NCI-H146 treated with DMSO at 0.1 percent for 48 hours (cell line): ENCODE data around the gene FAM222B.
"Not testable (repeated sequence)": the region's sequence is repeated elsewhere in the genome, so short reads cannot be mapped to it uniquely, and the experiment has no call there.

Experiments
- DNase-seq: peaks from one replicate; lab custom pipeline; 2025; ENCODE audit not compliant: unreplicated experiment; lab: John Stamatoyannopoulos, UW

FAM222B gene

DNA sequence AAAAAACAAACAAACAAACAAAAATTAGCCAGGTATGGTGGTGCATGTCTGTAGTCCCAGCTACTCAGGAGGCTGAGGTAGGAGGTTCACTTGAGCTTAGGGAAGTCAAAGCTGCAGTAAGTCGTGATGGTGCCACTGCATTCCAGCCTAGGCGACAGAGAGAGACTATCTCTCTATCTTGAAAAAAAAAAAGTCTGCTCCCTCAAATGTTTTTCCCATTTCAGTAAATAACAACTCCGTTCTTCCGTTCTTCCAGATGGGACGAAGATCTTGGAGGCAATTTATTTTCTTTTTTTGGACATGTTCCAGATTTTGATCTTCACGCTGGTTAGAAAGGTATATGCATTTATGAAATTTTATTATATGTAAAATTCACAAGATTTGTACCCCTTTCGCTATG is 31.2 kb upstream of the FAM222B start:
- no peak for DNase-seq

DNA sequence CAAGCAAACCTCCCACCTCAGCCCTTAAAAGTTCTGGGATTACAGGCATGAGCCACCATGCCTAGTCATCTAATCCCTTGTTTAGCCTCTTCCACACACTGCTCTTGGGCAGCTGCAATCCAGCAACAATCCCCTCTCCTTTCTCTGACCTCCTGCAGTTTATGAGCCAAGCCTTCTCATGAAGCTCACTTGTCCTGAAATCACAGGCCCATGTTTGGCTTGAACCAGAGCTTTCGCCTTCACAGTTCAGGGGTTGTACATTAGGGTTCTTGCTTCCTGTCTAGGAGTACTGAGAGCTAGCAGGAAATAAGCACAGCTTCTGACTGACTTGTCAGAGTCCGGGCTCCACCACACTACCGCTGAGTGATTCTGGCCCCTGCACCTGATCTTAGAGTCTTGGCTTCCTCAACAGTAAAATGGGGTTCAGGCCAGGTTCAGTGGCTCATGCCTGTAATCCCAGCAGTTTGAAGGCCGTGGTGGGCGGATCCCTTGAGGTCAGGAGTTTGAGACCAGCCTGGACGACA is 28.5 kb upstream of the FAM222B start:
- DNase-seq, result no peak

DNA sequence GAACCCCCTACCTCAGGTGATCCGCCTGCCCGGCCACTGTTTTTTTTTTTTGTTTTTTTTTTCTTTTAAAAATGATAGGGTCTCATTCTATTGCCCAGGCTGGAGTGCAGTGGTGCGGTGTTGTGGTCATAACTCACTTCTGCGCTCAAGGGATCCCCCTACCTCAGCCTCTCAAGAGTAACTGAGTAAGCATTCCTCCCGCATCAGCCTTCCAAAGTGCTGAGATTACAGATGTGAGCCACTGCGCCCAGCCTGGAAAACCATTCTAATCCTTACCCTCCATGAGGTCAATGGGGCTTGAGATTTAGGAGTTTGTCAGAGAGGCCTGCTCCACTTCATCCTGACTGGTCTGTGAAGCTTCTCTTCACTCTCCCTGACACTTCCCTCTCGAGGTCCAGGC is 24.7 kb upstream of the FAM222B start:
- DNase-seq, result no peak

DNA sequence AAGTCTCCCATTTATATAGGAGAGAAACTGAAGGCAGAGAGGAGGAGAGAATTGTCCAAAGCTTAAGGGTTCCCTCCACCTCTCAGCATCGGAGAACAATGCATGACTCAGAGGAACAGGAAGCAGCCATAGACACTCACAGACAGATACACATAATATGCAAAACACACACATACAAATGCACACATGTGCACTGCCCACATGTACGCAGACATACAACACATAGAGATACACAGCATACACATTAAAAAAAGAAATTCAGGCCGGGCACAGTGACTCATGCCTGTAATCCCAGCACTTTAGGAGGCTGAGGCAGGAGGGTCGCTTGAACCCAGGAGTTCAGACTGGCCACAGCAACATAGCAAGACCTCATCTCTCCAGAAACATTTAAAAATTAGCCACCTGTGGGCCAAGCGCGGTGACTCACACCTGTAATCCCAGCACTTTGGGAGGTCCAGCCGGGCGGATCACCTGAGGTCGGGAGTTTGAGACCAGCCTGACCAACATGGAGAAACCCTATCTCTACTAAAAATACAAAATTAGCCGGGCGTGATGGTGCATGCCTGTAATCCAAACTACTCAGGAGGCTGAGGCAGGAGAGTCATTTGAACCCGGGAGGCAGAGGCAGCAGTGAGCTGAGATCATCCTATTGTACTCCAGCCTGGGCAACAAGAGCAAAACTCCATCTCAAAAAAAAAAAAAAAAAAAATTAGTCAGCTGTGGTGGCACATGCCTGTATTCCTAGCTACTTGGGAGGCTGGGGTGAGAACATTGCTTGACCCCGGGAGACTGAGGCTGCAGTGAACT is 23.6 kb upstream of the FAM222B start:
- no peak for DNase-seq

DNA sequence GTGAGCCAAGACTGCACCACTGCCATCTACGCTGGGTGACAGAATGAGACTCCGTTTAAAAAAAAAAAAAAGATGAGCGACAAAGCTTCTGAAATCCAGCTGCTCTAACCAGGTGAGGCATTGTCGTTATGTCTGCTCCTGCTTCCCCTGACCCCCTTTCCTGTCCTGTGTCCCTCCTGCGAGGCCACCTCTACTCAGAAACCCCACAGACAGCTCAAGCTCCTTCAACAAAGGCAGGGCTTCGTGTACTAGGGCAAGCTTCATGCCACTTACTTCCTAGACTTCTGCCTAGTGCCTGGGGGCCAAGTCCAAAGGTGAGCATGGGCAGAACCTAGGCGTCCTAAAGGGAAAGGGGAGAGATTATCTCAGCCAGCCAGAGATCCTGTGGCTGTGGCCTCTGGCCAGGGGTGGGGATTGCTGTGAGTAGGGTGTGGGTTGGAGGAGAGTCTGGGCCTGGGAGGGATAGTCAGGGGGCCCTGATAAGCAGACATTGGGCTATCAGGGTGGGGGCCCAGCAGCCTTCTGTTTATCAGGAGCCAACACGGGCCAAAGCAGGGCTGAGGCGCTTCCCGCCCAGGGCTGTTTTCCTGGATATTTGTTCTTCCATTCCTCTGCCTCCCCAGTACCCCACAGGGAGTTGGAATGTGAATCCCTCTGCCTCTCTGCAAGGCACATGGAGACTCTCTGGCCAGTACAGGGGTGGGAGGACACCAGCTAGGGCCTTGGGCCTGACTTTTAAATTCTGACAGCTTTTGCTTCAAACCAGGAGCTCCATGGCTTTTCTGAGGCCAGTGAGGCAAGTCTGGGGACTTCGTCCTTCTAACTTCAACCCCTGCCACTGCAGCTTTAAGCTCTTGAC is 22.6 kb upstream of the FAM222B start:
- DNase-seq, result no peak

DNA sequence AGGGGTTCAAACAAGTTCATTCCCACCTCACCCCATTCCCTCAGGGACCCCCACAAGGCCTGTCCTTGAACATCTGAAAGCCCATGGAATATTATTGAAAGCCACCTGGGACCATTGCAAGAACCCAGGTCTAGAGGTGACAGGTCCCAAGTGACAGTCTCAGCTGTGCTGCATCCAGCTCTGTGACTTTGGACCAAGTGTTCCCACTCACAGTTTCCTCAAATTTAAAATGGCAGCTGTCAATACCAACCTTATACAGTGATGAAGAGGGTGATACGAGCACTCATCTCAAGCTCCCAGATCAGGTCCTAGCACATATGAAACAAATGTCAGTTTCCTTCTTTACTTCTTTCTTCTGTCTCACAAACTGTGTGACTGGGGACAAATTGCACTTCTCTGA is 21.4 kb upstream of the FAM222B start:
- DNase-seq, result no peak

GRCh38 chr17:28862561-28862960 is 20.0 kb upstream of the FAM222B start:
- DNase-seq, result no peak

GRCh38 chr17:28861393-28862203 is 19.0 kb upstream of the FAM222B start:
- no peak for DNase-seq

DNA sequence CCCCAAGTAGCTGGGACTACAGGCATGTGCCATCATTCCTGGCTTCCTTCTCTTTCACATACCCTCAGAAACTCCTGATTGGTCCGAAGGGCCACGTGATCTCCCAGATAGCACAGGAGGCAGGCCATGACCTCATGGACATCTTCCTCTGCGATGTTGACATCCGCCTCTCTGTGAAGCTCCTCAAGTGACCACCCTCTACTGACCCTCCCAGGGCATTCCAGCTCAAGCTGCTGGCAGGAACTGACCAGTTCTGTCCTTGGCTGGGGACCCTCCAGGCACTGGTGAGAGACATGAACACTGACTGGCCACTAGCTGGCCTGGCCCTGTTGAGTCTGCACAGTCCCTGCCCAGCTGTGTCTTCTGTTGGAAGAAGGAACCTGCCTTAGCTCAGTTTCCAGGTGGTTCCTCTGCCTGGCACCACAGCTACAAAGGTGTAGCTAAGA is 17.8 kb upstream of the FAM222B start:
- DNase-seq, result no peak

- DNase-seq, result no peak
Observed at GRCh38 chr17:28858801-28859355, 16.3 kb upstream of the FAM222B start.

- DNase-seq, result no peak
Observed at GRCh38 chr17:28857905-28858800, 15.6 kb upstream of the FAM222B start.

GRCh38 chr17:28856028-28856574 is 13.5 kb upstream of the FAM222B start:
- DNase-seq, result no peak

- DNase-seq, result no peak
Observed at GRCh38 chr17:28855336-28855679, 12.7 kb upstream of the FAM222B start.

DNA sequence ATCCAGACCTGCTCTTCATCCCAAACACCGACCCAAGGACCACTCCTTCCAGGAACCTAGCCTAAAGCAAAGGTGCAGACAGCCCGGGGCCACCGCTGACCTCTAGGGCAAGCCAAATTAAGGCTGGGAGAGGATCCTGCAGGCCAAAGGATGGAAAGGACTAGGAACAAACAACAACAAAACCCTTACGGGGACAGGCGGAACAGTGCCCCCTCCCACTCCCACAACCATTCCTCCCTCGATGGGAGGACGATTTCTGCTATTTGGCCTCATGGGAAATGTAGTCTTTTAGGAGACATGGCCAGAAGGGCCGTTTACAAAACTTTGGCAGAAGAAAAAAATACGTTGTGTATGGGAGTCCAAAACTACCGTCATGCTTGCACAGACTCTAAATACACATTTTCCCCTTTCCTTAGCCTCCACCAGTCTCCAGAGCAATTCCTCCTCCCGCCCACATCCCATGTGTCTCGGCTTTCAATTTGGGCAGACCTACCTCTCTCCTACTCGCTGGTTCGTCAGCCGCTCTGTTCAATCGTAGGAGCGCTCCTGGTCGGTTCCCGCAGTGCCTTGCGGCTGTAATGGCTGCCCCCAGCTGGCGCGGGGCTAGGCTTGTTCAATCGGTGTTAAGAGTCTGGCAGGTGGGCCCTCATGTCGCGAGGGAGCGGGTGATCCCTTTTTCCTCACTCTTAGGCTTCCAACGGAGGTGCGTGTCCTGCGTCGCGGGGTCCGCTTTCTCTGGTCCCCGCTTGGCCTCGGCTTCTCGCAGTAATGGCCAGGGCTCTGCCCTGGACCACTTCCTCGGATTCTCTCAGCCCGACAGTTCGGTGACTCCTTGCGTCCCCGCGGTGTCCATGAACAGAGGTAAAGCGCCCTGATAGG is 12.1 kb upstream of the FAM222B start, which contains the start of gene ERAL1:
Gene ERAL1, plus strand, starts transcription at position 560 of the 879 bp plus-strand sequence. Its CDS starts 19 bp downstream, at position 579.
- DNase-seq, result peak; percentile 79

- no peak for DNase-seq
Observed at GRCh38 chr17:28853295-28853694, 10.7 kb upstream of the FAM222B start.

GRCh38 chr17:28849281-28849680 is 6.7 kb upstream of the FAM222B start:
- DNase-seq, result no peak

- not testable (repeated sequence) for DNase-seq
Observed at GRCh38 chr17:28848667-28849066, 6.1 kb upstream of the FAM222B start.

- not testable (repeated sequence) for DNase-seq
Observed at GRCh38 chr17:28846699-28847098, 4.1 kb upstream of the FAM222B start.
